Measurements from ENCODE around the gene SEC16B. TPM values are rescaled to one million over a fixed set of nuclear protein-coding genes. Genes with fewer than 3 reads are reported as not detected.

The SEC16B gene
- polyA plus RNA-seq (ENCODE audit: low read depth in 6 of 6), result not detected

GRCh38 chr1:177969825-177970371 is at the start of gene SEC16B:
TSS of gene SEC16B (minus strand) at chr1:177970058. CDS start at chr1:177967981, 2,077 bp downstream.
- no peak for DNase-seq
- Mint-ChIP-seq H3K27ac (no peak within 1 kb of the TSS), H3K4me1 (no peaks in the 10 kb centered on the region), H3K9me3 (peaks cover 0 to 11% (median 0%) of the 10 kb centered on the region in 7 donors), H3K27me3 (peaks cover 4 to 20% (median 14%) of the 10 kb centered on the region in 3 donors), H3K36me3 (no peaks in the 10 kb centered on the region), H3K4me3 (peak within 1 kb of the TSS in 2 of 8 donors; percentile 12 to 51)
- ATAC-seq (ENCODE audit: low read depth in 2 of 2), result no peak

- Mint-ChIP-seq H3K4me3 (no peak overlapping the region), H3K27ac (no peak overlapping the region), H3K36me3 (peaks cover 0 to 8% of the 10 kb centered on the region in 2 donors), H3K4me1 (no peaks in the 10 kb centered on the region), H3K27me3 (peaks cover 5 to 23% (median 17%) of the 10 kb centered on the region in 3 donors), H3K9me3 (peaks cover 4 to 18% (median 8%) of the 10 kb centered on the region in 7 donors)
- no peak for ATAC-seq (ENCODE audit: low read depth in 2 of 2)
- DNase-seq, result no peak
Measured at GRCh38 chr1:178019622-178020021, 49.8 kb upstream of the SEC16B start.

DNA sequence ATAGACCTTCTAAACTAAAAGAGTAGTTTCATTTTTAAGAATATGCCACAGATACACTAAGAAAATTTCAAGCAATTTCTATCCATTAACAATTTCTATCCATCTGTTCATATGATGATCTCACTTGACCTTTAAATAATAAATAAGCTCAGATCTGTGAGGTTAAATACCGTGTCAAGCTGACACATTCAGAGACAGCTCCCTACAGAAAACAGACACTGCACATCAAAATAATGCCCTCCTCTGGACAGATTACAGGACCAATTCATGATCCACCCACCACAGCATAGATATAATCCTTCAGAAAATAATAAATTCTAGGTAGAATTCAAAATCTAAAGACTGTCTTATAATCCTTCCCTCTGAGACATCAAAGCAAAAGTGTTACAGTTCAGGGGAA is 49.4 kb upstream of the SEC16B start:
- Mint-ChIP-seq H3K27ac (no peak overlapping the region), H3K4me3 (no peak overlapping the region), H3K27me3 (peaks cover 5 to 25% (median 17%) of the 10 kb centered on the region in 3 donors), H3K9me3 (peaks cover 4 to 18% (median 8%) of the 10 kb centered on the region in 7 donors), H3K4me1 (no peaks in the 10 kb centered on the region), H3K36me3 (peaks cover 0 to 8% of the 10 kb centered on the region in 2 donors)
- DNase-seq (no peak), ATAC-seq (ENCODE audit: low read depth in 2 of 2) (no peak)

- peaks cover 0 to 8% of the 10 kb centered on the region in 2 donors for H3K36me3 Mint-ChIP-seq
- H3K9me3 Mint-ChIP-seq, result peaks cover 4 to 18% (median 7%) of the 10 kb centered on the region in 7 donors
- ATAC-seq (ENCODE audit: low read depth in 2 of 2) (no peak), DNase-seq (no peak)
- peaks cover 5 to 36% (median 17%) of the 10 kb centered on the region in 3 donors for H3K27me3 Mint-ChIP-seq
- no peak overlapping the region for H3K27ac Mint-ChIP-seq
- H3K4me3 Mint-ChIP-seq, result no peak overlapping the region
- no peaks in the 10 kb centered on the region for H3K4me1 Mint-ChIP-seq
Measured at GRCh38 chr1:178017517-178017916, 47.7 kb upstream of the SEC16B start.

DNA sequence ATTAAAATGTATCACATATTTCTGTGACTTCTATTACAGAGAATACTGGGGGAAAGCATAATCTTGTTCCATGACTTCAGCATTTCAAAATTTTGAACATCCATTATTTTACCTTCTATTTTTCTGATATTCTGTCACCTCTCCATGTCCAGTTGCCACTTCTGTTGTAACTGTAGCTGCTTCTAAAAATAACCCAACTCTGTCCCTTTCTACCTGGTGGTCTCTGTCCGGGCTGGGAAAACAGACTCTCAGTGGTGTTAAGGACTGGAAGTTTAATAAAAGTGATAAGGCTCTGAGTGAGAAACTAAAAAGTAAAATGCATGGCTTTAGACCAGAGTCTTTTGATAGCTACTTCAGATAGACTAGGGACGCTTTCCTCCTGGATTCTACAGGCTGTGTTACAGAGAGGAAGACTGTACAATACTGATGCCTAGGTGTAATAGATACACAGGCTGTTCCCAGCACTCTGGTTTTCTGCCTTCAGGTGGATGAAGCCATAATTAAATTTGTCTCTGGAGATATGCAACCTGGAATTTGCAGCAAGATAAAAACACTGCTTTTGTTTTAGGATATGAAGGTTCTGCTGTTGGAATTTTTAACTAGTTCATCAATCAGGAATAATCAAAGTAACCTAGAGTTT is 42.1 kb upstream of the SEC16B start:
- peaks cover 0 to 8% (median 1%) of the 10 kb centered on the region in 7 donors for H3K9me3 Mint-ChIP-seq

DNA sequence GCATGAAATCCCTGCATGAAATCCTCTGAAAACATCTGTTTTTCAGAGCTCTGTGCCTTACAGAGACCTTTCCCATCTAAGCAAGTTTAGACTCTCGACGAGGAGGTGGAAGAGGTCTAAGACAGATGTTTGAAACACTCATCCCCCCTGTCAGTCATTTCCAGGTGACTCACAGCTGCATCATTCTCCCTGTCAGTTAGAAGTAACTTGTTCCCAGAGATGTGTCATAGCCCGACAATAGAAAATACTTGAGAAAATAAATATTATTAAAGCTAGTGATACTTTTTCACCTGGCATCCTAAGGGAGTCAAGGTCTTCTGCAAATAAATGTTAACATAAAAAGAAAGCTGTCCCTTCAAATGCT is 41.6 kb upstream of the SEC16B start:
- H3K4me1 Mint-ChIP-seq, result no peaks in the 10 kb centered on the region
- H3K4me3 Mint-ChIP-seq, result no peak overlapping the region
- no peak for ATAC-seq (ENCODE audit: low read depth in 2 of 2)
- peaks cover 0 to 9% (median 1%) of the 10 kb centered on the region in 7 donors for H3K9me3 Mint-ChIP-seq
- no peak for DNase-seq
- H3K27me3 Mint-ChIP-seq, result peaks cover 12 to 20% (median 16%) of the 10 kb centered on the region in 3 donors
- H3K36me3 Mint-ChIP-seq, result no peaks in the 10 kb centered on the region
- H3K27ac Mint-ChIP-seq, result no peak overlapping the region

More for the DNA sequence above, 42.1 kb upstream of the SEC16B start:
- ATAC-seq (ENCODE audit: low read depth in 2 of 2) (no peak), DNase-seq (no peak)
- Mint-ChIP-seq H3K27ac (no peak overlapping the region), H3K27me3 (peaks cover 12 to 20% (median 14%) of the 10 kb centered on the region in 3 donors), H3K4me1 (no peaks in the 10 kb centered on the region), H3K36me3 (no peaks in the 10 kb centered on the region), H3K4me3 (no peak overlapping the region)

- ATAC-seq (ENCODE audit: low read depth in 2 of 2) (no peak), DNase-seq (no peak)
- no peak overlapping the region for H3K27ac Mint-ChIP-seq
- no peak overlapping the region for H3K4me3 Mint-ChIP-seq
- peaks cover 15 to 19% (median 16%) of the 10 kb centered on the region in 3 donors for H3K27me3 Mint-ChIP-seq
- H3K9me3 Mint-ChIP-seq, result peaks cover 0 to 9% (median 1%) of the 10 kb centered on the region in 7 donors
- H3K4me1 Mint-ChIP-seq, result no peaks in the 10 kb centered on the region
- no peaks in the 10 kb centered on the region for H3K36me3 Mint-ChIP-seq
Measured at GRCh38 chr1:178010674-178011464, 41.0 kb upstream of the SEC16B start.

DNA sequence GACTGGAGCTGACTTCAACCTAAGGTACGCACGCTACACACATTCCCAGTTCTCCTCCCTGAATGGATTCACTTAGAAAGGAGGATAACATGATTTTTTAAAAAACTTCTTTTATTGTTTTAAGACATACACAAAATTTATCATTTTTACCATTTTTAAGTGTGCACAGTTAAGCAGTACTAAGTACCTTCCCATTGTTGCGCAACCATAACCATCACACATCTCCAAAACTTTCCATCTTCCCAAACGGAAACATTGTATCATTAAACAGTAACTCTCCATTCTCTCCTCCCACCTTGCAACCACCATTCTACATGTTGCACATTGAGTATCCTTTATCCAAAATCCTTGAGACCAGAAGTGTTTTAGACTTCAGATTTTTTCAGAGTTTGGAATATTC is 36.2 kb upstream of the SEC16B start:
- Mint-ChIP-seq H3K4me3 (no peak overlapping the region), H3K4me1 (no peaks in the 10 kb centered on the region), H3K27ac (no peak overlapping the region), H3K36me3 (no peaks in the 10 kb centered on the region), H3K9me3 (peaks cover 0 to 17% (median 1%) of the 10 kb centered on the region in 7 donors), H3K27me3 (peaks cover 12 to 28% (median 22%) of the 10 kb centered on the region in 3 donors)
- ATAC-seq (ENCODE audit: low read depth in 2 of 2) (no peak), DNase-seq (no peak)

- ATAC-seq (ENCODE audit: low read depth in 2 of 2) (no peak), DNase-seq (no peak)
- no peaks in the 10 kb centered on the region for H3K4me1 Mint-ChIP-seq
- no peak overlapping the region for H3K4me3 Mint-ChIP-seq
- H3K27ac Mint-ChIP-seq, result no peak overlapping the region
- H3K27me3 Mint-ChIP-seq, result peaks cover 12 to 28% (median 22%) of the 10 kb centered on the region in 3 donors
- peaks cover 0 to 17% (median 1%) of the 10 kb centered on the region in 7 donors for H3K9me3 Mint-ChIP-seq
- H3K36me3 Mint-ChIP-seq, result no peaks in the 10 kb centered on the region
Measured at GRCh38 chr1:178005450-178005849, 35.6 kb upstream of the SEC16B start.

DNA sequence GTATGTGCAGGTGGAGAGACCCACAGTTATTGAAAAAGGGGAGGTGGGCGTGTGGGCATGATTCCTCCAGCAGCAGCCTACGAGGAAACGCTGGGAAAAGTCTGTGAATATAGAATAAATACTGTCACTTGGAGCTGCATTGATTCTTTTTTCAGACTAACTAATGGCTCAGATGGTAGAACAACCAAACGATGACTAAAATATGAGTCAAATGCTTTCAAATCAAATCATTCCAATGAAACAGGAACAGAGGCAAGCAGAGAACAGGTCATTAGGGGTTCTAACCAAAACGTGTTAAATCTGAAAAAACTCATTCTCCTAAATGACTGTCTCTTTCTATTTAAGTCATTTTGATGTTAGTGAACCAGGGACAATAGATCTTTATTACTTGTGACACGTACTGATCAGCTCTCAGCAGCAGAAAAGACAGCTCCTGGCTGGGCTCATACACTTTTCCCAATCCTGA is 35.1 kb upstream of the SEC16B start:
- no peaks in the 10 kb centered on the region for H3K36me3 Mint-ChIP-seq
- DNase-seq, result no peak
- peaks cover 12 to 28% (median 22%) of the 10 kb centered on the region in 3 donors for H3K27me3 Mint-ChIP-seq
- no peak overlapping the region for H3K27ac Mint-ChIP-seq
- H3K4me1 Mint-ChIP-seq, result no peaks in the 10 kb centered on the region
- no peak overlapping the region for H3K4me3 Mint-ChIP-seq
- peaks cover 0 to 17% (median 1%) of the 10 kb centered on the region in 7 donors for H3K9me3 Mint-ChIP-seq
- ATAC-seq (ENCODE audit: low read depth in 2 of 2), result no peak

DNA sequence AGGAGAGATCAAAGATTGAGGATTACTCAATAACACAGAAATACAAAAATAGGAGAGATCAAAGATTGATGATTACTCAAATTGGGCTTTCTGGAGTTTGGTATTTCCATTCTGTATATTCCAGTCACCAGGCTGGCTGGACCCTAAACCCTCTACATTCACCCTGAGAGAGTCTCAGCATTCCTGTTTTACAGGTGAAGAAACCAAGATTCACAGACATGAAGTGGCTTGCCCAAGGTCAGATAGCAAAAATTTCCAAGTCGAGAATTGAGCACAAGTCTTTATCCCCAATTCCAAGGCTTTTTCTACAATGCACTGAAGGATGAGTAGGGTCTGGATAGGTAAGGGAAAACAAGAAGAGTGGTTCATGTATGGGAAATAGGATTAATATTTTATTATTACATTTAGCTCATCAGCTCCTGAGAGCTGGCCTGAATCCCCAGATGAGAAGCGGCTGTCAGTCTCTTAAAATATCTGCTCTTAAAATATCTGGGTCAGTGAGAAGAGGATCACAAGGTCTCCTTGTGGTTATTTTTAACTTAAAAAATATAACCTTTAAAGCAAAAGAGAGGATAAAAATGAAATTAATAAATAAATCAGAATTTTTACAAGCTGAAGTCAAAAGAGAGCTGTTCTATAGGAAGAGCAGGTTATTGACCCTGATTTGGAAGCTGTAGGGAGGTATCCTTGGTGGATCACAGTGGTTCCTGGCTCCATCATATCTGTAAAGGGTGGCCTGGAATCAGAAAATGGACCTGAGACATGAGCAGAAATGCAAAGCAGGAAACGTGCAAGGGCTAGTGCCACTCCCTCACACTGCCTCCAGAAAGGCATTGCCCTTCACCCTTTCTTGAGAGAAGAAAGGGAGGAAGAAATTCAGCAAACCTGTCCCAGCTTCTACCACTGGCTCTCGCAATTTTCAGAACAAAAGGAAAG is 29.1 kb upstream of the SEC16B start:
- Mint-ChIP-seq H3K4me1 (no peaks in the 10 kb centered on the region), H3K9me3 (peaks cover 0 to 21% (median 0%) of the 10 kb centered on the region in 7 donors), H3K27me3 (peaks cover 12 to 22% (median 13%) of the 10 kb centered on the region in 3 donors), H3K36me3 (no peaks in the 10 kb centered on the region), H3K27ac (no peak overlapping the region), H3K4me3 (no peak overlapping the region)
- ATAC-seq (ENCODE audit: low read depth in 2 of 2) (no peak), DNase-seq (no peak)

GRCh38 chr1:177996957-177997356 is 27.1 kb upstream of the SEC16B start:
- Mint-ChIP-seq H3K36me3 (no peaks in the 10 kb centered on the region), H3K4me3 (no peak overlapping the region), H3K4me1 (no peaks in the 10 kb centered on the region), H3K9me3 (peaks cover 0 to 12% (median 4%) of the 10 kb centered on the region in 7 donors), H3K27me3 (peaks cover 0 to 8% (median 4%) of the 10 kb centered on the region in 3 donors), H3K27ac (no peak overlapping the region)
- DNase-seq (no peak), ATAC-seq (ENCODE audit: low read depth in 2 of 2) (no peak)

DNA sequence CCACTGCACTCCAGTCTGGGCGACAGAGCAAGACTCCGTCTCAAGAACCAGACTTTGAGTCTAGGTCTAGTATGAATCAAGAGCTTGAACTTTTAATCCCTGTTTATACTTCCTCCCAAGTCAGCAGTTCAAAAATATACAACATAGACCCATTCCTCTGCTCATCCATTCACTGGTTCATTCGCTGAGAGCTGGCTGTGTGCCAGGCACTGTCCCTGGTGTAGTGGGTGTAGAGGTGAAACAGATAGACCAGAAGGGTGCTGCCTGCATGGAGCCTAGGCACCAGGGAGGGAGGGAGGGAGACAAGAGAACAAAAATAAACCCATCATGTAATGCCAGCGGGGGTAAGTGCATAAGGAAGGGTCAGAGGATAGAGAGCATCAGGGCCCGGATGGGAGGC is 25.5 kb upstream of the SEC16B start:
- ATAC-seq (ENCODE audit: low read depth in 2 of 2) (no peak), DNase-seq (no peak)
- Mint-ChIP-seq H3K9me3 (peaks cover 0 to 12% (median 4%) of the 10 kb centered on the region in 7 donors), H3K4me1 (no peaks in the 10 kb centered on the region), H3K4me3 (no peak overlapping the region), H3K27ac (no peak overlapping the region), H3K36me3 (no peaks in the 10 kb centered on the region), H3K27me3 (peaks cover 0 to 8% (median 4%) of the 10 kb centered on the region in 3 donors)

Measured in naive B cell (primary cell).